ENCODE results near the gene HMCN2. TPM values are rescaled to one million over a fixed set of nuclear protein-coding genes. Genes with fewer than 3 reads are reported as not detected.

Gene HMCN2
- total RNA-seq, 4 donors from 2014 or later = 0.68 to 9.2 (median 4.7) TPM

DNA sequence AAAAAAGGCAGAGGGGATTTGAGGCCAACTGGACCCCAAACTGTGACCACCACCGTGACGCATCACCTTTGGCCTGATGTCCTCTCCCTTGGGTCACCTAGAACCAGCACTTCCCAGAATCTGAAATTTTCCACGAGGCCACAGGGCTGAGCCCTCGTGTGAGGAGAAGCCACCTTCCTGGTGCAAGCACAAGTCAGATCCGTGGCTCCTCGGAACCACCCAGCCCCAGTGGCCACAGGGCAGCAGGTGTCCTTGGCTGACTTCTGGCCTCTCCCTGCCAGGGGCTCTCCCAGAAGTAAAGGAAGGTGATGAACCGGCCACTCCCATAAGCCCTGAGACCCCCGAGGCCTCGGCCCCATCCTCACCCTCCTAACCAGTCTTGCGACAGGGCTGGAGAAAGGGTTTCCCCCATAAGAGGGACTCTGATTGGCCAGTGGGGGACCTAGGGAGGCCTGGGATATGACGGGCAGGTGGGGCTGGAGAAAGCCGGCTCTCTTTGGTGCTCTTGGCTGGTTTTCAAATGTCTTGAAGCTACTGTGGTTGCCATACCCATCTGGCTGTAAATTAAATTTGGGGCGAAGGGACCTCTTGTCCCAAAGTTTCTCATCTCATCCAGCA is 20.9 kb upstream of the HMCN2 start:
- TF ChIP-seq, protein P1, sequence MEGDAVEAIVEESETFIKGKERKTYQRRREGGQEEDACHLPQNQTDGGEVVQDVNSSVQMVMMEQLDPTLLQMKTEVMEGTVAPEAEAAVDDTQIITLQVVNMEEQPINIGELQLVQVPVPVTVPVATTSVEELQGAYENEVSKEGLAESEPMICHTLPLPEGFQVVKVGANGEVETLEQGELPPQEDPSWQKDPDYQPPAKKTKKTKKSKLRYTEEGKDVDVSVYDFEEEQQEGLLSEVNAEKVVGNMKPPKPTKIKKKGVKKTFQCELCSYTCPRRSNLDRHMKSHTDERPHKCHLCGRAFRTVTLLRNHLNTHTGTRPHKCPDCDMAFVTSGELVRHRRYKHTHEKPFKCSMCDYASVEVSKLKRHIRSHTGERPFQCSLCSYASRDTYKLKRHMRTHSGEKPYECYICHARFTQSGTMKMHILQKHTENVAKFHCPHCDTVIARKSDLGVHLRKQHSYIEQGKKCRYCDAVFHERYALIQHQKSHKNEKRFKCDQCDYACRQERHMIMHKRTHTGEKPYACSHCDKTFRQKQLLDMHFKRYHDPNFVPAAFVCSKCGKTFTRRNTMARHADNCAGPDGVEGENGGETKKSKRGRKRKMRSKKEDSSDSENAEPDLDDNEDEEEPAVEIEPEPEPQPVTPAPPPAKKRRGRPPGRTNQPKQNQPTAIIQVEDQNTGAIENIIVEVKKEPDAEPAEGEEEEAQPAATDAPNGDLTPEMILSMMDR (IDR thresholded peaks at IDR 0.05; ENCODE audit: low read depth) = no peak

DNA sequence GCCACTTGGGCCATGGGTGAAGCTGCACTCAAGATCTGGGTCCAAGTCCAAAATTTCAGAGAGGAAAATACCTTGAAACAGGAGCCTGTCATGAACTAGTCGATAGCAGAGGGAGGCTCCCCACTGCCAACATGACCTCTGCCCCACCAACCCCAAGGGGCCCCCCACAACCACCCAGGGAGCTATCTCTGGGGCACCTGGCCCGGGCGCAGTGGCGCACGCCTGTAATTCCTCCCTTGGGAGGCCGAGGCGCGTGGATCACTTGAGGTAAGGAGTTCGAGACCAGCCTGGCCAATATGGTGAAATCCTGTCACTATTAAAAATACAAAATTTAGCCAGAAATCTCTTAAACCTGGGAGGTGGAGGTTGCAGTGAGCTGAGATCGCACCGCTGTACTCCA is 20.1 kb upstream of the HMCN2 start:
- TF ChIP-seq, protein P1 (IDR thresholded peaks at IDR 0.05; ENCODE audit: low read depth) = no peak

DNA sequence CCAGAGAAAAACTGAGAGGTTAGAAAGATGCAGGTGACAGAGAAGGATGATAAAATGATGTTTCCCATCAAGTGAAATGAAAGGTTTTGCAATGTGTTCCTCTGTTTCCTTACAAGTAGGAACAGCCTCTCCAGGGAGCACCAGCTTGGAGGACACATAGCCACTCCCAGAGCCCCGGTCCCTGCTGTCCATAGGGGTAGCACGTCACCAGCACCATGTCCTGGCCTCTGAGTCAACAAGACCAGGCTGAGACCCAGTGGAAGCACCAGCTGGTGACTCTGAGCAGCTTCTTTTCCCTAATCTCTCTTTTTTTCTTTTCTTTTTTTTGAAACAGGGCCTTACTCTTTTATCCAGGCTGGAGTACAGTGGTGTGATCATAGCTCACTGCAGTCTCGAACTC is 19.4 kb upstream of the HMCN2 start:
- TF ChIP-seq, protein P1 (IDR thresholded peaks at IDR 0.05; ENCODE audit: low read depth) = no peak

DNA sequence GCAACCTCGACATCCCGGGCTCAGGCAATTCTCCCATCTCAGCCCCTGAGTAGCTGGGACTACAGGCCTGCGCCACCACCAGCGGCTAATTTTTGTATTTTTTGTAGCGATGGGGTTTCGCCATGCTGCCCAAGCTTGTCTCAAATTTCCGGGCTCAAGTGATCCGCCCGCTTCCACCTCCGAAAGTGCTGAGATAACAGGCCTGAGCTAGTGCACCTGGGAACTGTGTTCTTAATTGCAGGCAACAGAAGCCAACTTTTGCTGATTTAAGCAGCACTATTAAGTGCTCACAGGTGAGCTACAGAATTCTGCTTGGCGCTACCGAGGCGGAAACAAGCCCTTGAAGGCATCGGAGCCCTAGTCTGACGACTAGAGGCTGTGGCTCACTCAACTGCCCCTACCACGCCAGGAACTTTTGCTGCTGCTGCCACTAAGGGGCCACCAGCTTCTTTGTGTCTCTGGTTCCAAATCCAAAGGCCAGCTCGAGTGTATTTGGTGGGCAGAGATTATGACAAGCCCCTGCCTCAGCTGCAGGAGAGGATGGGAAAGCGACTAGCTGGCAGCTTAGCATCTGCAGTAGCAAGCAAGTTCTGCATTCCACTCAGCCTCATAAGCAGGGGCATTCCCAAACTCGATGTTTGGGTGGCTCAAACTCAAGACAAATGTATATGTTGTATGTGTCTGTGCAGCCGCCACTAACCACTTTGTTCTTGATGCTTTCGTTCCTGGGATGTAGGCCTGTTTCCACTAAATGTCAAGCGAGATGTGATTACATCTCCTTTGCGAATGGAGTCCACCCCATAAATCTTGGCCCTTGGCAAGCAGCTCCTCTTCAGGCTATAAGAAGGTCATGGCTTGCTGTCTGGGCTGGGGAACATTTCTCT is 10.6 kb upstream of the HMCN2 start:
- TF ChIP-seq, protein P1 (IDR thresholded peaks at IDR 0.05; ENCODE audit: low read depth) = no peak

DNA sequence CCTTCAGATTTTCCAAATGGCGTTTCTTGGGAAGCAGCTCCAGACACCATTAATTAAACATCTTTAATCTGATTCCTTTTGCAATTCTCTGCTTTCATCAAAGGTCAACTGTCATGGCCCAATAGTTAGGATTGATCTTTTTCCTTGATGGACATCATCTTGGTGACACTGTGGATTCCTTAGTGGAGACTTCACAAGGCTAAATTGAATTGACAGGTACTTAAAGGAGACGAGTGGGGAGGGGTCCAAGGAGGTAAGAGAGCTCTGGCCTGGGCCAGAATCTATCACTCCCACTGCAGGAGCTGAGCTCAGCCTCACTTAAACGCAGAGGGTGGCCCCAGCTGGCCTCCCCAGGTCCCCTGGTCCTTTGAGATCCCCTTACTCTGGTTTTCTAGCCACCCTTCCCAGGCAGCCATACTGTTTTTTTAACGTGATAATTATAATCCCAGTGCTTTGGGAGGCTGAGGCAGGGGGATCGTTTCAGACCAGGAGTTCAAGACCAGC is 9.9 kb upstream of the HMCN2 start:
- TF ChIP-seq, protein P1 (IDR thresholded peaks at IDR 0.05; ENCODE audit: low read depth) = no peak

DNA sequence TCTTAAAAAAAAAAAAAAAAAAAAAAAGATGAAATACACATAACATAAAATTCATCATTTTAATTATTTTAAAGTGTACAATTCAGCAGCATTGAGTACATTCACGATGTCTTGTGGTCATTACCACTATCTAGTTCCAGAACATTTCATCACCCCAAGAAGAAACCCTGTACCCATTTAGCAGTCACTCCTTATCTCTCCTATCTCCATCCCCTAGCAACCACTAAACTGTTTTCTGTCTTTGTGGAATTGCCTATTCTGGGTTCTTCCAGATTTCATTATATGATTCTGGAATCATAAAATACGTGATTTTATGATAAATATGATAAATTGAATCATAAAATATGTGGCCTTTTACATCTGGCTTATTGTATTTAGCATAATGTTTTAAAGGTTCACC is 8.9 kb upstream of the HMCN2 start:
- TF ChIP-seq, protein P1 (IDR thresholded peaks at IDR 0.05; ENCODE audit: low read depth) = no peak

DNA sequence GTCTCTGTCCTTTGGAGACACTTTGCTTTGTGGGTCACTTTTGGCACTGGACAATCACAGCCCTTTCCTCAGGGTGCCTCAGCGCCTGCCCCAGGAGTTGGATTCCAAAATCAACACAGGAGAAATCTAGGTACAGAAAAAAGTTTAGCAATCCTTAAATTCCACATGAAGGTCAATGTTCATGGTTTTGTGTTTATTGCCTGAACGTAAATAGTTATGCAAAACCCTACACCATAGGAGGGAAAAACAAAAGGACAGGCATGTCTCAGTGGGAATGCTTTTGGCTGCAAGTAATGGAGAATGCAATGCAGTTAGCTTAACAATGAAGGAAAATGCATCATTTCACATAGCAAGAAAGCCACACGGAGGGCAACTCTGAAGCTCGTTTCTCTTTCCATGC is 6.5 kb upstream of the HMCN2 start:
- TF ChIP-seq, protein P1 (IDR thresholded peaks at IDR 0.05; ENCODE audit: low read depth) = no peak
